H1 (cell line): ENCODE measurements around the gene SNX20. TPM values are rescaled to one million over a fixed set of nuclear protein-coding genes. Genes with fewer than 3 reads are reported as not detected.

Experiments used
- CTCF ChIA-PET: fragments of 300-600 bp; sonication (Branson Sonifier 250); formaldehyde crosslinking; loops from one replicate; lab custom pipeline; 2021; ENCODE audit not compliant: partially characterized antibody; lab: Charles Lee
- POLR2A ChIA-PET: fragments of 300-600 bp; sonication (Branson Sonifier 250); formaldehyde crosslinking; loops from one replicate; lab custom pipeline; 2021; ENCODE audit warnings: inconsistent platforms; ENCODE audit not compliant: partially characterized antibody; lab: Charles Lee
- DNase-seq, 2 experiments: peaks; one replicate each; pipeline versions ENCODE4 v3.0.0 to v3.0.0-alpha.2; 2010 to 2022; ENCODE audit warnings: low spot score in 2 of 2, low read depth in 1 of 2, mixed read lengths in 1 of 2
- FAIRE-seq: peaks from 2 replicates; lab custom pipeline; 2011; peaks lifted over from hg19 to GRCh38; lab: Jason Lieb, UNC
- H2AFZ ChIP-seq: 2 replicates; pipeline ENCODE4 v1.8.1; 2012; ENCODE audit warnings: low read length, inconsistent platforms
- H2AK5ac ChIP-seq: 2 replicates; pipeline ENCODE4 v1.6.1; 2013; ENCODE audit warnings: low read depth, low read length
- H2BK120ac ChIP-seq: replicated peaks from 2 replicates; pipeline ENCODE3; 2013; ENCODE audit warnings: low read depth, low read length, inconsistent platforms
- H2BK12ac ChIP-seq: 2 replicates; pipeline ENCODE4 v1.6.1; 2013; ENCODE audit warnings: low read depth, low read length
- H2BK15ac ChIP-seq: 2 replicates; pipeline ENCODE4 v1.6.1; 2013; ENCODE audit warnings: low read length
- H2BK20ac ChIP-seq: 2 replicates; pipeline ENCODE4 v1.6.1; 2013; ENCODE audit warnings: low read length
- H2BK5ac ChIP-seq: 2 replicates; pipeline ENCODE4 v1.6.1; 2013; ENCODE audit warnings: low read depth, low read length
- H3K14ac ChIP-seq: 2 replicates; pipeline ENCODE4 v1.6.1; 2013; ENCODE audit warnings: inconsistent platforms; ENCODE audit not compliant: insufficient read length
- H3K18ac ChIP-seq: 2 replicates; pipeline ENCODE4 v1.6.1; 2013; ENCODE audit warnings: low read length; ENCODE audit errors: extremely low read depth
- H3K23ac ChIP-seq: 2 replicates; pipeline ENCODE4 v1.6.1; 2013; ENCODE audit warnings: inconsistent platforms; ENCODE audit not compliant: insufficient read length
- H3K23me2 ChIP-seq: 2 replicates; pipeline ENCODE4 v1.6.1; 2013; ENCODE audit warnings: low read depth, low read length
- H3K27ac ChIP-seq: 2 replicates; pipeline ENCODE4 v1.6.1; 2011; ENCODE audit warnings: low read depth, low read length, inconsistent platforms
- H3K27me3 ChIP-seq, 4 experiments: replicated peaks in 1 of 4; 1 replicate in 1 of 4; 2 replicates in 3 of 4; pipeline versions ENCODE4 v1.6.1 to v1.8.1; 2011 to 2013; ENCODE audit warnings: low read length in 3 of 4, mild to moderate bottlenecking in 3 of 4, inconsistent platforms in 2 of 4, mixed read lengths in 2 of 4, moderate library complexity in 1 of 4; ENCODE audit not compliant: control insufficient read depth in 3 of 4, insufficient read depth in 3 of 4; ENCODE audit errors: extremely low read depth in 1 of 4
- H3K36me3 ChIP-seq, 4 experiments: 2 replicates each; pipeline versions ENCODE4 v1.6.1 to v1.8.1; 2011 to 2013; ENCODE audit warnings: mild to moderate bottlenecking in 4 of 4, low read length in 3 of 4, moderate library complexity in 2 of 4, control low read depth in 1 of 4, inconsistent platforms in 1 of 4; ENCODE audit not compliant: insufficient read depth in 4 of 4, control insufficient read depth in 2 of 4
- H3K4ac ChIP-seq: replicated peaks from 2 replicates; pipeline ENCODE3; 2013; ENCODE audit warnings: low read length, low read depth, mixed read lengths, inconsistent platforms; ENCODE audit not compliant: insufficient read length
- H3K4me1 ChIP-seq, 4 experiments: replicated peaks in 1 of 4; 1 replicate in 1 of 4; 2 replicates in 3 of 4; pipeline versions ENCODE4 v1.6.1 to v1.8.1; 2011 to 2013; ENCODE audit warnings: low read length in 3 of 4, inconsistent platforms in 2 of 4, mixed read lengths in 1 of 4; ENCODE audit not compliant: insufficient read depth in 4 of 4, control insufficient read depth in 3 of 4
- H3K4me2 ChIP-seq, 2 experiments: 2 replicates each; pipeline versions ENCODE4 v1.6.1 to v1.8.1; 2011 to 2013; ENCODE audit warnings: low read depth in 2 of 2, low read length in 2 of 2, control low read depth in 1 of 2, inconsistent platforms in 1 of 2, mild to moderate bottlenecking in 1 of 2; ENCODE audit not compliant: insufficient read depth in 1 of 2
- H3K4me3 ChIP-seq, 4 experiments: fragments of 200-600, 300-600 bp in 1 of 4; sonication (generic), shearing (Covaris generic), sonication (Bioruptor Twin) in 1 of 4; 2 replicates each; pipeline versions ENCODE4 v1.5.1 to v1.8.1; 2011 to 2016; ENCODE audit warnings: low read length in 4 of 4, low read depth in 3 of 4, control low read depth in 2 of 4, inconsistent platforms in 2 of 4, mild to moderate bottlenecking in 2 of 4, mixed read lengths in 1 of 4, moderate library complexity in 1 of 4; ENCODE audit not compliant: insufficient read depth in 2 of 4; ENCODE audit errors: extremely low read depth in 1 of 4
- H3K56ac ChIP-seq: replicated peaks from 2 replicates; pipeline ENCODE3; 2013; ENCODE audit warnings: low read depth, mild to moderate bottlenecking, mixed read lengths, low read length, inconsistent platforms; ENCODE audit not compliant: insufficient read length
- H3K79me1 ChIP-seq: 2 replicates; pipeline ENCODE4 v1.6.1; 2013; ENCODE audit warnings: low read depth, low read length, control low read depth
- H3K79me2 ChIP-seq, 2 experiments: 2 replicates each; pipeline versions ENCODE4 v1.6.1 to v1.8.1; 2012 to 2013; ENCODE audit warnings: low read length in 2 of 2, mild to moderate bottlenecking in 2 of 2, inconsistent platforms in 1 of 2; ENCODE audit not compliant: insufficient read depth in 2 of 2, control insufficient read depth in 1 of 2
- H3K9ac ChIP-seq, 4 experiments: replicated peaks in 1 of 4; 1 replicate in 1 of 4; 2 replicates in 3 of 4; pipeline versions ENCODE4 v1.6.1 to v1.8.1; 2011 to 2013; ENCODE audit warnings: low read depth in 3 of 4, low read length in 3 of 4, control low read depth in 2 of 4, mild to moderate bottlenecking in 2 of 4, moderate library complexity in 2 of 4, inconsistent platforms in 1 of 4; ENCODE audit errors: extremely low read depth in 1 of 4
- H3K9me3 ChIP-seq, 2 experiments: 2 replicates each; pipeline versions ENCODE4 v1.6.1 to v1.8.1; 2012 to 2013; ENCODE audit warnings: mild to moderate bottlenecking in 2 of 2, moderate library complexity in 2 of 2, control low read depth in 1 of 2, inconsistent platforms in 1 of 2, low read depth in 1 of 2, low read length in 1 of 2, mixed read lengths in 1 of 2; ENCODE audit not compliant: insufficient read depth in 2 of 2
- H4K20me1 ChIP-seq, 2 experiments: replicated peaks in 1 of 2; 2 replicates each; pipeline versions ENCODE3 to v1.8.1; 2011 to 2013; ENCODE audit warnings: inconsistent platforms in 2 of 2, low read length in 2 of 2, mild to moderate bottlenecking in 1 of 2; ENCODE audit not compliant: insufficient read depth in 2 of 2, control insufficient read depth in 1 of 2
- H4K5ac ChIP-seq: 2 replicates; pipeline ENCODE4 v1.6.1; 2013; ENCODE audit warnings: low read length, low read depth, mixed read lengths, inconsistent platforms; ENCODE audit not compliant: insufficient read length
- H4K8ac ChIP-seq: 2 replicates; pipeline ENCODE4 v1.8.0; 2013; ENCODE audit warnings: mild to moderate bottlenecking, moderate library complexity, low read length, inconsistent platforms; ENCODE audit not compliant: insufficient read depth; ENCODE audit errors: extremely low read depth
- H4K91ac ChIP-seq: replicated peaks from 2 replicates; pipeline ENCODE3; 2013; ENCODE audit warnings: low read length, mixed read lengths, inconsistent platforms; ENCODE audit not compliant: insufficient read length
- ASH2L ChIP-seq: fragments of 200-600, 300-600 bp; sonication (generic); IDR thresholded peaks from one replicate; pipeline ENCODE4 v1.7.1; 2017; ENCODE audit warnings: low read length
- CREB1 ChIP-seq: IDR thresholded peaks from 2 replicates; pipeline ENCODE4 v1.6.1; 2012; ENCODE audit warnings: inconsistent platforms
- EZH2 ChIP-seq: fragments of 200-600 bp; sonication (generic); IDR thresholded peaks from 2 replicates; pipeline ENCODE4 v1.7.1; 2012; ENCODE audit warnings: low read depth, mild to moderate bottlenecking, moderate library complexity, low read length, inconsistent platforms; ENCODE audit not compliant: severe bottlenecking
- GABPA ChIP-seq: IDR thresholded peaks from 2 replicates; pipeline ENCODE4 v1.6.1; 2011; ENCODE audit warnings: mild to moderate bottlenecking, low read length, moderate library complexity, borderline replicate concordance; ENCODE audit not compliant: insufficient read depth
- JUND ChIP-seq: IDR thresholded peaks from 2 replicates; pipeline ENCODE4 v1.6.1; 2011; ENCODE audit warnings: mild to moderate bottlenecking, improper control_type of control experiment, low read length
- MAFK ChIP-seq: IDR thresholded peaks from 2 replicates; pipeline ENCODE4 v1.6.1; 2012; ENCODE audit warnings: low read depth, mild to moderate bottlenecking, improper control_type of control experiment, low read length
- MAX ChIP-seq: IDR thresholded peaks from 2 replicates; pipeline ENCODE4 v1.6.1; 2012; ENCODE audit warnings: inconsistent platforms
- NRF1 ChIP-seq: IDR thresholded peaks from 2 replicates; pipeline ENCODE4 v1.6.1; 2011; ENCODE audit warnings: mild to moderate bottlenecking, low read depth, low read length, improper control_type of control experiment
- POU5F1 ChIP-seq: IDR thresholded peaks from 2 replicates; pipeline ENCODE4 v1.6.1; 2011; ENCODE audit warnings: low read depth, mild to moderate bottlenecking, low read length, moderate library complexity
- RAD21 ChIP-seq, 2 experiments: IDR thresholded peaks in 1 of 2; conservative IDR thresholded peaks in 1 of 2; 2 replicates each; pipeline ENCODE4 v1.6.1; 2011; ENCODE audit warnings: low read depth in 2 of 2, low read length in 2 of 2, improper control_type of control experiment in 1 of 2, inconsistent platforms in 1 of 2, mild to moderate bottlenecking in 1 of 2, moderate library complexity in 1 of 2
- RBBP5 ChIP-seq: IDR thresholded peaks from 2 replicates; pipeline ENCODE4 v1.7.1; 2012; ENCODE audit warnings: low read depth, mild to moderate bottlenecking, inconsistent platforms, low read length, moderate library complexity, borderline replicate concordance
- SP4 ChIP-seq: IDR thresholded peaks from 2 replicates; pipeline ENCODE4 v1.6.1; 2012; ENCODE audit warnings: low read length, inconsistent platforms
- TCF12 ChIP-seq: IDR thresholded peaks from 2 replicates; pipeline ENCODE4 v1.6.1; 2011; ENCODE audit warnings: low read depth, mild to moderate bottlenecking, low read length
- YY1 ChIP-seq: IDR thresholded peaks from 2 replicates; pipeline ENCODE4 v1.6.1; 2011; ENCODE audit warnings: low read depth, mild to moderate bottlenecking, low read length
- WGBS, 2 experiments: shearing (Covaris generic) in 1 of 2; methylation state at CpG; one replicate each; pipeline versions ENCODE4 v1.1.6 to v1.1.7; 2013 to 2015; ENCODE audit warnings: low lambda C conversion rate in 2 of 2, mixed read lengths in 2 of 2, inconsistent platforms in 1 of 2, low coverage in 1 of 2, missing lambda C conversion rate in 1 of 2; ENCODE audit not compliant: insufficient replicate concordance in 2 of 2, insufficient coverage in 1 of 2, insufficient read length in 1 of 2; ENCODE audit errors: extremely low coverage in 1 of 2, missing lambda C conversion rate in 1 of 2; 5-methylcytosine and 5-hydroxymethylcytosine counted together
- polyA plus RNA-seq, 7 experiments: library from polyadenylated mRNA; depleted of rRNA in 3 of 7; stranded (reverse) in 5 of 7; unstranded in 2 of 7; fragments of >200 nt in 5 of 7; fragments of 200-250 nt in 2 of 7; gene quantifications; 1 replicate in 5 of 7; 2 replicates in 1 of 7; 4 replicates in 1 of 7; pipeline versions ENCODE4 v1.2.1 to v1.2.3, GENCODE V29; 2011 to 2013; ENCODE audit warnings: missing spikeins in 2 of 7, mixed read lengths in 2 of 7
- total RNA-seq: library from RNA; stranded (reverse); fragmentation: NEBNext Ultra II Directional; extraction: Animal tissue kit (Norgen Biotek cat#: 25700); gene quantifications from 2 replicates; pipeline ENCODE4 v1.2.1, GENCODE V29; 2021

Gene SNX20
- total and polyA plus RNA-seq, 2 of the 8 experiments (the other 6 are each of a cell fraction or from before 2014, with no cell fraction given), result not detected

- Histone ChIP-seq H3K27me3 (no peaks in the 10 kb centered on the region), H2AFZ (no peak overlapping the region), H3K9me3 (no peaks in the 10 kb centered on the region), H3K18ac (no peak overlapping the region), H4K20me1 (no peaks in the 10 kb centered on the region), H2BK12ac (no peak overlapping the region), H3K4ac (no peak overlapping the region), H3K4me1 (no peaks in the 10 kb centered on the region), H3K79me2 (no peaks in the 10 kb centered on the region), H3K14ac (no peak overlapping the region), H2BK20ac (no peak overlapping the region), H4K91ac (no peak overlapping the region), H3K9ac (no peak overlapping the region), H4K5ac (no peak overlapping the region), H3K36me3 (no peaks in the 10 kb centered on the region), H2BK15ac (no peak overlapping the region), H2AK5ac (no peak overlapping the region), H3K27ac (no peak overlapping the region), H3K23me2 (no peaks in the 10 kb centered on the region), H2BK120ac (no peak overlapping the region), H4K8ac (peak overlapping the region; percentile 11; the same call in 1 of the 2 replicates), H3K56ac (no peak overlapping the region), H3K4me3 (no peak overlapping the region), H3K23ac (no peak overlapping the region), H2BK5ac (no peak overlapping the region; the same call in 1 of the 2 replicates), H3K4me2 (no peak overlapping the region), H3K79me1 (no peaks in the 10 kb centered on the region)
- WGBS, 2 experiments, result 91% methylated on average over 16 of the region's 16 CpGs; no CpG with 5 or more reads in 1 of the 2 experiments
- ChIA-PET CTCF (interaction anchor here (0.7 to 4.7 kb wide), 10 partner anchors 12 to 184 kb away, joined by 3 to 30 read pairs (median 4); partner anchors contain the start of gene NKD1), POLR2A (no interaction called here)
- FAIRE-seq, result no peak
- DNase-seq, result no peak
- TF ChIP-seq ASH2L (no peak), EZH2 (no peak), CREB1 (no peak), POU5F1 (no peak), JUND (no peak), TCF12 (no peak), YY1 (no peak), MAFK (no peak), RBBP5 (no peak), GABPA (no peak), NRF1 (no peak), SP4 (no peak), MAX (no peak), RAD21 (IDR thresholded peaks at IDR 0.05 in 1 of 2, conservative IDR thresholded peaks at IDR 0.05 in 1 of 2; ENCODE audit: low read depth in 2 of 2, low read length in 2 of 2) (no peak)
Observed at GRCh38 chr16:50622643-50623369, 58.3 kb downstream of the SNX20 start.
